ENCODE data around the gene BASP1. TPM values are rescaled to one million over a fixed set of nuclear protein-coding genes. Genes with fewer than 3 reads are reported as not detected.

The BASP1 gene
- total RNA-seq, 1 donor from 2014 or later = 69.1 TPM

DNA sequence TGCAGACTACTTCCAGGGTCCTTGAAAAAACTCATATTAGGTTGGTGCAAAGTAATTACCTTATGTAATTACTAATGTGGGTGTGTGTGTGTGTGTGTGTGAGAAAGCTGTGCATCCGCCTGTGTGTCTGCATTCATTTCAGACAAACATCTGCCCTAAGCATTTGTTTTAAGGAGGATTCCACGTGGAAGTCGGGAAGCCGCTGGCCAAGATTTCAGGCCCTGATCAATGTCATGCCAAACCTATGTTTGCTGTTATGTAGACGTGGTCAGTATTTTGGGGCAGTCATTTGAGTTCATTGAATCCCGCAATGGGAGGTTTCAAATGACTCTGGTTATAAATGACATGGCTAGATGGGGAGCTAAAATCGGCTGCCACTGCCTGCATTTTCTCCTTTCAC, 33.6 kb upstream of the BASP1 start:
- TF ChIP-seq CTCF (IDR thresholded peaks at IDR 0.05) = no peak
- Histone ChIP-seq H3K9me3 (no peaks in the 10 kb centered on the region), H3K4me3 (no peak overlapping the region), H3K36me3 (no peaks in the 10 kb centered on the region), H3K27me3 (no peaks in the 10 kb centered on the region), H3K4me1 (no peaks in the 10 kb centered on the region), H3K27ac (no peak overlapping the region)
- intact Hi-C loops (cut with DNase I) = no loop called here
- DNase-seq (ENCODE audit: low spot score in 2 of 2) = no peak

- Histone ChIP-seq H3K4me3 (no peak overlapping the region), H3K27me3 (no peaks in the 10 kb centered on the region), H3K27ac (no peak overlapping the region), H3K9me3 (no peaks in the 10 kb centered on the region), H3K4me1 (no peaks in the 10 kb centered on the region), H3K36me3 (no peaks in the 10 kb centered on the region)
- DNase-seq (ENCODE audit: low spot score in 2 of 2) = no peak
- TF ChIP-seq CTCF (IDR thresholded peaks at IDR 0.05) = no peak
- intact Hi-C loops (cut with DNase I) = no loop called here
Measured at GRCh38 chr5:17184588-17184987, 32.8 kb upstream of the BASP1 start.

GRCh38 chr5:17185349-17185748, 32.1 kb upstream of the BASP1 start:
- intact Hi-C loops (cut with DNase I) = loop anchor here (5.0 kb wide), 1 partner anchor 248 kb away; the partner anchor contains the start of gene MYO10
- Histone ChIP-seq H3K27me3 (no peaks in the 10 kb centered on the region), H3K4me3 (no peak overlapping the region), H3K4me1 (no peaks in the 10 kb centered on the region), H3K36me3 (no peaks in the 10 kb centered on the region), H3K27ac (no peak overlapping the region), H3K9me3 (no peaks in the 10 kb centered on the region)
- no peak for DNase-seq (ENCODE audit: low spot score in 2 of 2)
- TF ChIP-seq CTCF (IDR thresholded peaks at IDR 0.05) = no peak

- intact Hi-C loops (cut with DNase I) = loop anchor here (5.0 kb wide), 1 partner anchor 248 kb away; the partner anchor contains the start of gene MYO10
- DNase-seq (ENCODE audit: low spot score in 2 of 2) = peak in 1 of 2 donors; percentile 78
- H3K27ac ChIP-seq = peak overlapping the region in 1 of 2 donors; percentile 47
Measured at GRCh38 chr5:17185773-17186172, 31.7 kb upstream of the BASP1 start.

GRCh38 chr5:17186256-17186655, 31.2 kb upstream of the BASP1 start:
- TF ChIP-seq CTCF (IDR thresholded peaks at IDR 0.05) = no peak
- no peaks in the 10 kb centered on the region for H3K36me3 ChIP-seq
- H3K4me1 ChIP-seq = no peaks in the 10 kb centered on the region
- no peaks in the 10 kb centered on the region for H3K9me3 ChIP-seq
- peak overlapping the region in 1 of 2 donors; percentile 47 for H3K27ac ChIP-seq
- no peak overlapping the region for H3K4me3 ChIP-seq
- intact Hi-C loops (cut with DNase I) = loop anchor here (5.0 kb wide), 1 partner anchor 249 kb away; the partner anchor contains the start of gene MYO10
- no peak for DNase-seq (ENCODE audit: low spot score in 2 of 2)
- no peaks in the 10 kb centered on the region for H3K27me3 ChIP-seq

More at GRCh38 chr5:17185773-17186172, 31.7 kb upstream of the BASP1 start:
- H3K4me3 ChIP-seq = no peak overlapping the region
- no peaks in the 10 kb centered on the region for H3K36me3 ChIP-seq
- H3K4me1 ChIP-seq = no peaks in the 10 kb centered on the region
- no peak for TF ChIP-seq CTCF (IDR thresholded peaks at IDR 0.05)
- H3K9me3 ChIP-seq = no peaks in the 10 kb centered on the region
- H3K27me3 ChIP-seq = no peaks in the 10 kb centered on the region

All from ascending aorta (tissue), 2 donors.